PC-3 (cell line): Measurements from ENCODE around the gene IL16. TPM values are rescaled to one million over a fixed set of nuclear protein-coding genes. Genes with fewer than 3 reads are reported as not detected.
"Not testable (repeated sequence)": the region's sequence is repeated elsewhere in the genome, so short reads cannot be mapped to it uniquely, and the experiment has no call there.

Experiments used
- ATAC-seq: fragments of 200-7000 bp; cut with Tn5 transposase; 2 replicates; pipeline ENCODE4 v1.9.1; 2020; ENCODE audit warnings: mild to moderate bottlenecking, moderate library complexity
- BruUV-seq: library from RNA; stranded (reverse); fragments of 400-500 nt; replicated peaks from 2 replicates; lab custom pipeline; 2021; lab: Mats Ljungman, UMichigan
- CTCF ChIA-PET: fragments of 300-600 bp; sonication (Branson Sonifier 250); formaldehyde crosslinking; loops from one replicate; lab custom pipeline; 2022; ENCODE audit warnings: antibody characterized with exemption; lab: Charles Lee
- POLR2A ChIA-PET: fragments of 300-600 bp; sonication (Branson Sonifier 250); formaldehyde crosslinking; loops from one replicate; lab custom pipeline; 2022; ENCODE audit warnings: antibody characterized with exemption; ENCODE audit not compliant: unreplicated experiment; lab: Charles Lee
- DNase-seq: peaks from one replicate; pipeline ENCODE4 v3.0.0-alpha.2; 2015
- H2AFZ ChIP-seq: fragments of 300-600 bp; sonication (generic); 2 replicates; pipeline ENCODE4 v1.6.0; 2016; ENCODE audit warnings: antibody characterized with exemption, low read length
- H3F3A ChIP-seq: fragments of 300-600 bp; sonication (generic); one replicate; pipeline ENCODE4 v1.6.0; 2017; ENCODE audit warnings: antibody characterized with exemption, low read length, control low read depth, mild to moderate bottlenecking; ENCODE audit not compliant: unreplicated experiment
- H3K27ac ChIP-seq: fragments of 300-600 bp; sonication (generic); 2 replicates; pipeline ENCODE4 v1.5.1; 2016; ENCODE audit warnings: mild to moderate bottlenecking, low read length
- H3K27me3 ChIP-seq: fragments of 300-600 bp; sonication (generic); 2 replicates; pipeline ENCODE4 v1.6.1; 2016; ENCODE audit warnings: low read length, mixed read lengths
- H3K36me3 ChIP-seq: fragments of 300-600 bp; sonication (generic); 2 replicates; pipeline ENCODE4 v1.6.1; 2016; ENCODE audit warnings: low read depth, mixed run types, low read length, mixed read lengths
- H3K4me1 ChIP-seq: fragments of 300-600 bp; sonication (generic); 2 replicates; pipeline ENCODE4 v1.5.1; 2016; ENCODE audit warnings: low read length; ENCODE audit not compliant: insufficient read depth
- H3K4me2 ChIP-seq: fragments of 300-600 bp; sonication (generic); 2 replicates; pipeline ENCODE4 v1.6.0; 2016; ENCODE audit warnings: low read length
- H3K4me3 ChIP-seq: fragments of 300-600 bp; sonication (generic); 2 replicates; pipeline ENCODE4 v1.5.1; 2016; ENCODE audit warnings: mild to moderate bottlenecking, low read length, mixed read lengths
- H3K79me2 ChIP-seq: fragments of 300-600 bp; sonication (generic); 2 replicates; pipeline ENCODE4 v1.6.1; 2017; ENCODE audit warnings: low read length, mixed read lengths
- H3K9ac ChIP-seq: fragments of 300-600 bp; sonication (generic); 2 replicates; pipeline ENCODE4 v1.6.0; 2016; ENCODE audit warnings: mild to moderate bottlenecking, low read length
- H3K9me2 ChIP-seq: fragments of 300-600 bp; sonication (generic); replicated peaks from 2 replicates; pipeline ENCODE4 v1.6.1; 2016; ENCODE audit warnings: mixed run types, low read length, mixed read lengths
- H3K9me3 ChIP-seq: fragments of 300-600 bp; sonication (generic); 2 replicates; pipeline ENCODE4 v1.6.1; 2016; ENCODE audit warnings: low read length, mixed read lengths
- H4K20me1 ChIP-seq: fragments of 300-600 bp; sonication (generic); 2 replicates; pipeline ENCODE4 v1.6.1; 2016; ENCODE audit warnings: low read length, mixed read lengths
- EZH2 ChIP-seq: fragments of 300-600 bp; sonication (generic); IDR thresholded peaks from one replicate; pipeline ENCODE4 v1.6.1; 2017; ENCODE audit warnings: antibody characterized with exemption, mild to moderate bottlenecking, low read length; ENCODE audit not compliant: unreplicated experiment
- EZH2phosphoT487 ChIP-seq: fragments of 300-600 bp; sonication (generic); IDR thresholded peaks from 2 replicates; pipeline ENCODE4 v1.6.1; 2018; ENCODE audit warnings: mild to moderate bottlenecking, antibody characterized with exemption, low read length, borderline replicate concordance
- intact Hi-C: fragments of 100-400 bp; cut with micrococcal nuclease; formaldehyde crosslinking; loops from 2 replicates; pipeline ENCODE4 v1.9.0; 2023
- total RNA-seq: library from RNA; depleted of rRNA; stranded (reverse); fragments of >200 nt; gene quantifications from 2 replicates; pipeline ENCODE4 v1.2.3, GENCODE V29; 2014
- TF ChIP-seq, protein P1 (sequence below): fragments of 300-600 bp; sonication (generic); conservative IDR thresholded peaks from 2 replicates; pipeline ENCODE4 v1.5.1; 2017; ENCODE audit warnings: antibody characterized with exemption, low read depth, mild to moderate bottlenecking, low read length

The IL16 gene
- total RNA-seq, 1 experiment from 2014 or later: 0.04 TPM

DNA sequence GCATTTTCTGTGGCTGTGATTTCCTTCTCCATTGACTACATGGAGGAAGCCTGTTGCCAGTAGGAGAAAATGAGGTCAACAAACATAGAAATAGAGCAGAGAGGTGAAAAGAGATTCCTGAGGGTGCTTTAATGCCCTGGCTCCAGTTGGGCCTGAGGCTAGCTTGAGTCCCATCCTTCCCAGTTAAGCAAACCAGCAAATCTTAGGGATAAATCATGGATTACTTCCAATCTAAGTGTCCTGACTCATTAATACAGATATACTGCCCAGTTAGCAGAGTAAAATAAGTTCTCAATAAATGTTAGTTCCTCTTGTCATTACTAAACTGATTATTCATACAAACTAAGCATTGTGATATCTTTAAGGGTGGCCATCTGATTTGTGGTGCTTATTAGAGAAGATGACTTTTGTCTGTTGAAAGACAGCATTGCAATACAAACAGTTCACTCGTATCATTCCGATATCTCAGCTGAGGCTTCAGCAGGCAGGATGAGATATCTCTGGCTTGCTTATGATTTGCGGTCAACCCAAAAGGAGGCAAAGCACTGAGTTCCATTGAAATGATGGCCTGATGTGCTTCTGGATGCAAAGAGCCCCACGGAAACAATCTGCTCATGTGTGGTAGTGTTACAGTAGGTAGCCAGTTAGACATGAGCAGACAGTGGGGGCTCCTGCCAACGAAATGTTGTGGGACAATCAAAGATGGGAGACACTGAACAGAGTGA, 133.8 kb downstream of the IL16 start:
- Histone ChIP-seq H3K4me2 (no peak overlapping the region), H4K20me1 (no peaks in the 10 kb centered on the region), H3K36me3 (no peaks in the 10 kb centered on the region), H3K4me1 (no peaks in the 10 kb centered on the region), H3K9ac (no peak overlapping the region), H3K27me3 (no peaks in the 10 kb centered on the region), H3K4me3 (no peak overlapping the region), H3K79me2 (no peaks in the 10 kb centered on the region), H3K9me2 (no peaks in the 10 kb centered on the region), H2AFZ (no peak overlapping the region), H3K27ac (no peak overlapping the region), H3K9me3 (no peaks in the 10 kb centered on the region), H3F3A (no peaks in the 10 kb centered on the region)
- TF ChIP-seq EZH2: no peak
- TF ChIP-seq, protein P1, sequence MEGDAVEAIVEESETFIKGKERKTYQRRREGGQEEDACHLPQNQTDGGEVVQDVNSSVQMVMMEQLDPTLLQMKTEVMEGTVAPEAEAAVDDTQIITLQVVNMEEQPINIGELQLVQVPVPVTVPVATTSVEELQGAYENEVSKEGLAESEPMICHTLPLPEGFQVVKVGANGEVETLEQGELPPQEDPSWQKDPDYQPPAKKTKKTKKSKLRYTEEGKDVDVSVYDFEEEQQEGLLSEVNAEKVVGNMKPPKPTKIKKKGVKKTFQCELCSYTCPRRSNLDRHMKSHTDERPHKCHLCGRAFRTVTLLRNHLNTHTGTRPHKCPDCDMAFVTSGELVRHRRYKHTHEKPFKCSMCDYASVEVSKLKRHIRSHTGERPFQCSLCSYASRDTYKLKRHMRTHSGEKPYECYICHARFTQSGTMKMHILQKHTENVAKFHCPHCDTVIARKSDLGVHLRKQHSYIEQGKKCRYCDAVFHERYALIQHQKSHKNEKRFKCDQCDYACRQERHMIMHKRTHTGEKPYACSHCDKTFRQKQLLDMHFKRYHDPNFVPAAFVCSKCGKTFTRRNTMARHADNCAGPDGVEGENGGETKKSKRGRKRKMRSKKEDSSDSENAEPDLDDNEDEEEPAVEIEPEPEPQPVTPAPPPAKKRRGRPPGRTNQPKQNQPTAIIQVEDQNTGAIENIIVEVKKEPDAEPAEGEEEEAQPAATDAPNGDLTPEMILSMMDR: no peak
- TF ChIP-seq EZH2phosphoT487: no peak
- no peak for DNase-seq
- intact Hi-C loops: no loop called here
- ChIA-PET CTCF (no interaction called here), POLR2A (no interaction called here)
- BruUV-seq: no TSS peak
- ATAC-seq: no peak

DNA sequence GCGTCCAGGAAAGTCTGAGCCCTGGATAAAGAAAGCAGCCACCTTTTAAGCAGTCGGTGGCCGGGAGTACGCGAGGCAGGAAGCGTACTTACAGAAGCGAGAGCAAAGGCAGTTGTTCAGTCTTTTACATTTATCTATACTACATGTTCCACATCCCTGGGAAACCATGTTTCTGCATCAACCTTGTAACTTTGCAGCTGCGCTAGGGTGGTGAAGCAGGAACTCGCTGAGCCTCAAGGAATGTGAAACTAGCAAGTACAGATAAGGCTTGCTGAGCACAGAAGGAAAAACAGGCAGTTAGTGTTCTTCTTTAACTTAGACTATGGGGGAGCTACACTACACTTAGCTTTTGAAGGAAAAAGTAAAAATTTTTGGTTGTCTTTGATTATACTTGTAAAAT, 134.5 kb downstream of the IL16 start:
- H3K4me1 ChIP-seq, CTCF ChIA-PET, H3K27ac ChIP-seq, DNase-seq, H4K20me1 ChIP-seq, H3K4me2 ChIP-seq, intact Hi-C loops, H2AFZ ChIP-seq, H3K9ac ChIP-seq, H3F3A ChIP-seq, H3K79me2 ChIP-seq, BruUV-seq, H3K9me2 ChIP-seq, ATAC-seq, H3K4me3 ChIP-seq, POLR2A ChIA-PET, H3K27me3 ChIP-seq, H3K36me3 ChIP-seq, H3K9me3 ChIP-seq: not testable (repeated sequence)

DNA sequence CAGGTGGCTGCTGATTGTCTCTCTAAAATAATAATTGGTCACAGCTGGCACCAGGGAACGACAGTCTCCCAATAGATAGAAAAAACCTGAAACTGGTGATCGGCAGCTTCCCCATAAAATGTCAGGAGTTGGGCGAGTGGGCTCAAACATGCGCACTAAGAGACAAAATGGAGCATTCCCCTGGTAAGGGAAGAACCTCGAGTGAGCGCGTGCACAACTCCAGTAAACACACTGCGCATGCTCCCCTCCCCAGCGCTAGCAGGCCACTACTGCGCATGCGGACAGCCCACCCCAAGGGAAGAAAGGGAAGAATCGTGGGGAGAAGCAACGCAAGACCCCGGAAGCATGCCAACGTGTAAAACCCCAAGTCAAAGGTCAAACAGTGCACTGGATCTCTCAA, 134.9 kb downstream of the IL16 start:
- ATAC-seq: no peak
- Histone ChIP-seq H3K9me3 (no peaks in the 10 kb centered on the region), H4K20me1 (no peaks in the 10 kb centered on the region), H3K4me1 (no peaks in the 10 kb centered on the region), H3K4me3 (no peak overlapping the region), H3K9me2 (no peaks in the 10 kb centered on the region), H3K36me3 (no peaks in the 10 kb centered on the region), H3K27me3 (no peaks in the 10 kb centered on the region), H2AFZ (no peak overlapping the region), H3K9ac (no peak overlapping the region), H3K27ac (no peak overlapping the region), H3K79me2 (no peaks in the 10 kb centered on the region), H3K4me2 (no peak overlapping the region), H3F3A (no peaks in the 10 kb centered on the region)
- TF ChIP-seq, protein P1: no peak
- TF ChIP-seq EZH2 (no peak), EZH2phosphoT487 (no peak)
- ChIA-PET POLR2A (no interaction called here), CTCF (no interaction called here)
- no TSS peak for BruUV-seq
- no peak for DNase-seq
- intact Hi-C loops: no loop called here
